ENCODE results near the gene B3GNT8. TPM values are rescaled to one million over a fixed set of nuclear protein-coding genes. Genes with fewer than 3 reads are reported as not detected.
"Not testable (repeated sequence)": the region's sequence is repeated elsewhere in the genome, so short reads cannot be mapped to it uniquely, and the experiment has no call there.

Gene B3GNT8
- total RNA-seq, 1 donor from 2014 or later = 1.6 TPM

DNA sequence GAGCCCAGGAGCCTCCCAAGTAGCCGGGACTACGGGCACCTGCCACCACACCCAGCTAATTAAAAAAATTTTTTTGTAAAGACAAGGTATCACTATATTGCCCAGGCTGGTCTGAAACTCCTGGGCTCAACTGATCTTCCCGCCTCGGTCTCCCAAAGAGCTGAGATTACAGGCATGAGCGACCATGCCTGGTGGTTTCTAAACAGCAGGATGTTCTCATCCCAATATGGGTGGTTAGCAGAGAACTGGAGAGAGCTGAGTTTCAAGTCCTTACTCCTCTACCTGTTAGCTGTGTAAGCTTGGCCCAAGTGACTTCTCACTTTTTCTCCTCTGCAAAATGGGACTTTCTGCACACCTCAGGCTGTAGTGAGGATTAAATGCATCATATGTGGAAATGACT, 42.8 kb downstream of the B3GNT8 start:
- no peak for DNase-seq

DNA sequence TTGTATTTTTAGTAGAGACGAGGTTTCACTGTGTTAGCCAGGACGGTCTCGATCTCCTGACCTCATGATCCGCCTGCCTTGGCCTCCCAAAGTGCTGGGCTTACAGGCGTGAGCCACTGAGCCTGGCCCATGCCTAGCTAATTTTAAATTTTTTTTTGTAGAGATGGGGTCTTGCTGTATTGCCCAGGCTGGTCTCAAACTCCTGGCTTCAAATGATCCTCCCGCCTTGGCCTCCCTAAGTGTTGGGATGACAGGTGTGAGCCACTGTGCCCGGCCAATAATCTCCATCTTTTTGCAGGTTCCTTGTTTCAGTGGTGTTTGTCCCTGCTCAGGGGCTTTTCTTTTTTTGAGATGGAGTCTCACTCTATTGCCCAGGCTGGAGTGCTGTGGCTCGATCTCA, 45.6 kb downstream of the B3GNT8 start:
- DNase-seq = not testable (repeated sequence)

DNA sequence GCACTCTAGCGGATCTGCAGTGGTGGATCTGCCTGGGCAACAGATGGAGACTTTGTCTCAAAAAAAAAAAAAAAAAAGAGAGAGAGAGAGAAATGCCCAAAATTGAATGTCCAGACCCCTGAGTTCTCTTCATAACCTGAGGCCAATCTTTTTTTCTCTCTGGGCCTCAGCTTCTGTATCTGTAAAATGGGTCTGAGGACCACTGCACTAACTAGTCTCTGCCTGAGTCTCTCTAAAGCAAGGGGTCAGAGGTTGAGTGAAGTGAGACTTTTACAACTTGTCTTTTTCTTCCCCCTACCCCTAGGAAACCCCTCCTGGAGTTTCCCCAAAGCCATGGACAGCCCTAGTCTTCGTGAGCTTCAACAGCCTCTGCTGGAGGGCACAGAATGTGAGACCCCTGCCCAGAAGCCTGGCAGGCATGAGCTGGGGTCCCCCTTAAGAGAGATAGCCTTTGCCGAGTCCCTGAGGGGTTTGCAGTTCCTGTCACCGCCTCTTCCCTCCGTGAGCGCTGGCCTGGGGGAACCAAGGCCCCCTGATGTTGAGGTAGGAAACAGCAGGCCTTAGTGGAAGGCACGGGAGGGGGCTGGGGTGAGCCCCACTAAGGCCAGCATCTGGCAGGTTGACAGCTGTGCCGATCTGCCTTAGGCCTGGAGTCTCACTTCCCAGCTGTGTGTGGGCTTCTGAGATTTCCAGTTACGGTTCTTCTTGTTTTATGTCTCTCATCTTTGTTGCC, 49.0 kb downstream of the B3GNT8 start:
- no peak for DNase-seq

DNA sequence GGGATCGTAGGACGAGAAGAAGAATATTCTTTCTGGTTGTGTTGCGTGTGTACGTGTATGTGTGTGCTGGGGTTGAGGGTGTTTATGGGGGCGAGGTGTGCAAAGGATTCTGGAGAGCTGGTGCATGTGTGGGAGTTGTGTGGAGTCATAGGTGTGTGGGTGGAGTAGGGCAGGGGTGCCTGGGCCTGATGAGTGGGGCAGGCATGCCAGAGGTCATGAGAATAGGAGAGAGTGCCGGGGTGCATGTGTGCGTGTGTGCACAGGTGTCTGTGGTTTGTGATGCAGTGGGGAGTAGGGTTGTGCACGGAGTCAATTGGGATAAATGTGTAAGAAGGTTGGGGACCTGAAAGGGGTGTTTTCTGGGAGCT, 50.2 kb downstream of the B3GNT8 start:
- no peak for DNase-seq

DNA sequence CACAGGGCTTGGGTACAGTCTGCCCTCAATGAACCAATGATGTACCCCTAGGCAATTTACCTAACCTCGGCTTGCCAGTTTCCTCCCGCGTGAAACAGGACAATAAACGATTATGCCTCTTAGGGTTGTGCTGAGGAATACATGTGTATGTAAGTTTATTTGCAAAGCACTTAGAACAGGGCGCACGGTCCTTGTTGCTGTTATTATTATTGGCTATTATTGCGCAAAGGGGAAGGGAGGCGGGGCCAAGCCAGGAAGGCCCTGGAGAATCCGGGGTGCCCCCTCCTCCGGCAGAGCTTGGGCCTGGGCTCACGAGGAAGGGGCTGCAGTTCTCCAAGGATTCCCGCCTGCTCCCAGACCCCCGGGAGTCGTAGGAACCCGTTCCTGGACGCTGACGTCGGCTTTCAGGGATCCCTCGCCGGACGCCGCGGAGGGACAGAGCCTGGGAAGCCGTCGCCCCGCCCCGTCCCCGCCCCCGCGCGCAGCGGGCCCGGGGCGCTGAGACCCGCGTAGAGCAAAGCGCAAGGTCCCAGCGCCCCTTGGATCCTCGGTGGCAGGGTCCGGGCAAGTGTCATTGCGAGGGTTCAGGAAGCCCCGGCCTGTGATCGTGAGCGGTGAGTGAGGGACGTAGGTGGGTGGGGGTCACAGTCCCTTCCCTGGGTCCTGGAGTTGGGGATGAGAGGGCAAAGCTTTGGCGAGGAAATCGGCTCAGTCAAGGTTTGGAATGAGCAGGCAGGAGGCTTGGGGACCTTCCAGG, 50.8 kb downstream of the B3GNT8 start, which contains the start of gene TMEM91:
Gene TMEM91, plus strand, starts transcription at position 293 of the 757 bp plus-strand sequence. CDS start 1,777 bp downstream, outside the sequence.
- no peak for DNase-seq

Small RNAs within 50 kb of the gene (small RNA-seq; reads per million reads assigned to genes)
- gene RF00017 (ENCODE audit: low replicate concordance) = not detected

Other genes starting within 250 kb of the B3GNT8 start
- gene CYP2S1, start 234.2 kb downstream of the B3GNT8 start, total RNA-seq = 2.5 TPM
- gene AXL, start 208.2 kb downstream of the B3GNT8 start, total RNA-seq = 36.2 TPM
- 108 TPM for gene HNRNPUL1, start 163.0 kb downstream of the B3GNT8 start, total RNA-seq
- 7.0 TPM for gene CCDC97, start 117.2 kb downstream of the B3GNT8 start, total RNA-seq
- gene TGFB1, start 73.5 kb downstream of the B3GNT8 start, total RNA-seq = 10.9 TPM
- 0.89 TPM for gene B9D2, start 63.2 kb downstream of the B3GNT8 start, total RNA-seq
- gene TMEM91, start 50.8 kb downstream of the B3GNT8 start, total RNA-seq = 20.9 TPM
- 10.1 TPM for gene EXOSC5, start 30.0 kb downstream of the B3GNT8 start, total RNA-seq
- 36.5 TPM for gene BCKDHA, start 29.6 kb downstream of the B3GNT8 start, total RNA-seq
- 14.4 TPM for gene DMAC2, start 12.5 kb upstream of the B3GNT8 start, total RNA-seq
- gene ERICH4, start 15.8 kb upstream of the B3GNT8 start, total RNA-seq = not detected
- 1.2 TPM for gene CEACAM21, start 148.8 kb upstream of the B3GNT8 start, total RNA-seq
- 0.59 TPM for gene CEACAM4, start 199.7 kb upstream of the B3GNT8 start, total RNA-seq

Measured in skin of body (tissue), 3 donors.